Measurements from ENCODE around the gene ZDHHC14.

ZDHHC14 gene

GRCh38 chr6:157653521-157653920 lies 272.5 kb downstream of the ZDHHC14 start:
- no peak for DNase-seq

- DNase-seq: no peak
Measured at GRCh38 chr6:157655139-157655538, 274.1 kb downstream of the ZDHHC14 start.

- no peak for DNase-seq
Measured at GRCh38 chr6:157656437-157656997, 275.5 kb downstream of the ZDHHC14 start.

GRCh38 chr6:157657754-157658153 lies 276.8 kb downstream of the ZDHHC14 start:
- DNase-seq: no peak

GRCh38 chr6:157658301-157658700 lies 277.3 kb downstream of the ZDHHC14 start:
- no peak for DNase-seq

GRCh38 chr6:157659536-157660271 lies 278.7 kb downstream of the ZDHHC14 start:
- DNase-seq: no peak

- no peak for DNase-seq
Measured at GRCh38 chr6:157660414-157660813, 279.4 kb downstream of the ZDHHC14 start.

GRCh38 chr6:157661652-157662051 lies 280.7 kb downstream of the ZDHHC14 start:
- no peak for DNase-seq

- no peak for DNase-seq
Measured at GRCh38 chr6:157663261-157663660, 282.3 kb downstream of the ZDHHC14 start.

GRCh38 chr6:157665180-157665579 lies 284.2 kb downstream of the ZDHHC14 start:
- DNase-seq: no peak

GRCh38 chr6:157666729-157667128 lies 285.7 kb downstream of the ZDHHC14 start:
- DNase-seq: no peak

GRCh38 chr6:157667211-157668008 lies 286.4 kb downstream of the ZDHHC14 start:
- peak; percentile 40 to 73 for DNase-seq

GRCh38 chr6:157668009-157668401 lies 287.0 kb downstream of the ZDHHC14 start:
- DNase-seq: no peak

GRCh38 chr6:157668713-157669112 lies 287.7 kb downstream of the ZDHHC14 start:
- DNase-seq: no peak

GRCh38 chr6:157669323-157669722 lies 288.3 kb downstream of the ZDHHC14 start:
- DNase-seq: no peak

GRCh38 chr6:157669747-157670216 lies 288.8 kb downstream of the ZDHHC14 start:
- DNase-seq: peak; percentile 17 to 60

GRCh38 chr6:157670466-157671186 lies 289.6 kb downstream of the ZDHHC14 start:
- no peak for DNase-seq

- DNase-seq: no peak
Measured at GRCh38 chr6:157672726-157673412, 291.9 kb downstream of the ZDHHC14 start.

GRCh38 chr6:157673596-157673995 lies 292.6 kb downstream of the ZDHHC14 start:
- DNase-seq: no peak

- DNase-seq: no peak
Measured at GRCh38 chr6:157674061-157674460, 293.1 kb downstream of the ZDHHC14 start.

- no peak for DNase-seq
Measured at GRCh38 chr6:157675831-157676230, 294.8 kb downstream of the ZDHHC14 start.

GRCh38 chr6:157676241-157676640 lies 295.3 kb downstream of the ZDHHC14 start:
- DNase-seq: no peak
